Neural progenitor cell (in vitro differentiated cells): ENCODE data around the gene KDM2B. TPM values are rescaled to one million over a fixed set of nuclear protein-coding genes. Genes with fewer than 3 reads are reported as not detected.

Experiments used
- DNase-seq: peaks from one replicate; pipeline ENCODE4 v3.0.0-alpha.2; 2016; ENCODE audit warnings: low spot score
- H2AFZ ChIP-seq: fragments of 200-600 bp; sonication (generic); replicated peaks from 2 replicates; pipeline ENCODE4 v1.6.1; 2016; ENCODE audit warnings: antibody characterized with exemption
- H3F3A ChIP-seq: fragments of 200-600 bp; sonication (generic); 2 replicates; pipeline ENCODE4 v1.6.1; 2016; ENCODE audit warnings: antibody characterized with exemption, low read depth
- H3K27ac ChIP-seq: fragments of 200-600 bp; sonication (generic); 2 replicates; pipeline ENCODE4 v1.5.1; 2016; ENCODE audit warnings: mild to moderate bottlenecking
- H3K27me3 ChIP-seq: fragments of 200-600 bp; sonication (generic); 2 replicates; pipeline ENCODE4 v1.6.1; 2016; ENCODE audit warnings: mild to moderate bottlenecking, moderate library complexity
- H3K36me3 ChIP-seq: fragments of 200-600 bp; sonication (generic); 2 replicates; pipeline ENCODE4 v1.5.1; 2016
- H3K4me1 ChIP-seq: fragments of 200-600 bp; sonication (generic); 2 replicates; pipeline ENCODE4 v1.6.1; 2016; ENCODE audit warnings: mixed run types
- H3K4me2 ChIP-seq: fragments of 200-600 bp; sonication (generic); 2 replicates; pipeline ENCODE4 v1.6.1; 2016
- H3K4me3 ChIP-seq: fragments of 200-600 bp; sonication (generic); 2 replicates; pipeline ENCODE4 v1.5.1; 2016
- H3K79me2 ChIP-seq: fragments of 200-600 bp; sonication (generic); 2 replicates; pipeline ENCODE4 v1.6.1; 2016; ENCODE audit warnings: low read depth
- H3K9ac ChIP-seq: fragments of 200-600 bp; sonication (generic); 2 replicates; pipeline ENCODE4 v1.6.1; 2016
- H3K9me3 ChIP-seq: fragments of 200-600 bp; sonication (generic); 2 replicates; pipeline ENCODE4 v1.5.1; 2016; ENCODE audit warnings: low read depth
- H4K20me1 ChIP-seq: fragments of 200-600 bp; sonication (generic); 2 replicates; pipeline ENCODE4 v1.6.1; 2016; ENCODE audit warnings: low read depth
- H3K27ac Mint-ChIP-seq: 3 replicates; pipeline ENCODE4 v1.8.0; 2021; ENCODE audit warnings: mixed read lengths
- H3K27me3 Mint-ChIP-seq: 2 replicates; pipeline ENCODE4 v1.8.0; 2022; ENCODE audit warnings: low read depth, mild to moderate bottlenecking, inconsistent platforms, moderate library complexity, mixed read lengths; ENCODE audit not compliant: insufficient read depth
- H3K36me3 Mint-ChIP-seq: 3 replicates; pipeline ENCODE4 v1.8.0; 2021; ENCODE audit warnings: mixed read lengths
- H3K4me1 Mint-ChIP-seq: 3 replicates; pipeline ENCODE4 v1.8.0; 2021; ENCODE audit warnings: mixed read lengths
- H3K4me3 Mint-ChIP-seq: 3 replicates; pipeline ENCODE4 v1.8.0; 2021; ENCODE audit warnings: mild to moderate bottlenecking, moderate library complexity, mixed read lengths
- H3K9me3 Mint-ChIP-seq: 3 replicates; pipeline ENCODE4 v1.8.0; 2020; ENCODE audit warnings: mixed read lengths
- EZH2 ChIP-seq: fragments of 200-600 bp; sonication (generic); IDR thresholded peaks from 2 replicates; pipeline ENCODE4 v1.6.1; 2017; ENCODE audit warnings: antibody characterized with exemption, mild to moderate bottlenecking, moderate library complexity
- EZH2phosphoT487 ChIP-seq: fragments of 200-600 bp; sonication (generic); IDR thresholded peaks from 2 replicates; pipeline ENCODE4 v1.6.1; 2017; ENCODE audit warnings: antibody characterized with exemption
- total RNA-seq: library from RNA; depleted of rRNA; stranded (reverse); fragments of >200 nt; gene quantifications from 2 replicates; pipeline ENCODE4 v1.2.3, GENCODE V29; 2015; ENCODE audit warnings: low replicate concordance
- TF ChIP-seq, protein P1 (sequence below): fragments of 200-600 bp; sonication (generic); IDR thresholded peaks from 2 replicates; pipeline ENCODE4 v1.5.1; 2017; ENCODE audit warnings: antibody characterized with exemption, mild to moderate bottlenecking

KDM2B gene
- total RNA-seq, 1 donor from 2014 or later = 85.3 TPM

DNA sequence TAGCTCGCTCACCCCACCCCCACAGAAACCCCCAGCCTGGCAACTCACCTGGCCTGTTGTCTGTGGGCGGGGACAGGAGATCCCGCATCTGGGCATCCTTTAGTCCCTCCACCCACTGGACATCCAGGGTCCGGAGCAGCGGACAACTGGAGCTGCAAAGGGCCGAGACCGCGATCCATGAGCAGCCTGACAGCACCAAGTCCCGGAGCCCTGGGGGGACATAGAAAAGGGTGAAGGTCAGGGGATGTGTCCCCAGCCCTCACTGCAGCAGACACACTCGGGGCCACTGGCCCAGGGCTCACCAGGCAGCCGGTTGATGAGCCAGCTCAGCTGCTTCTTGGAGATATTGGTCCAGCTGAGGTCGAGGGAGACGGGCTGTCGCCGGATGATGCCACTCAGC is 140.1 kb downstream of the KDM2B start:
- Histone ChIP-seq H3K9me3 (no peaks in the 10 kb centered on the region), H2AFZ (no peak overlapping the region), H3K4me1 (no peaks in the 10 kb centered on the region), H3K4me2 (no peak overlapping the region), H3K4me3 (no peak overlapping the region), H3K27me3 (no peaks in the 10 kb centered on the region), H3K27ac (no peak overlapping the region), H3K9ac (no peak overlapping the region), H4K20me1 (peaks cover 26% of the 10 kb centered on the region), H3F3A (peaks cover 9% of the 10 kb centered on the region), H3K79me2 (no peaks in the 10 kb centered on the region), H3K36me3 (peaks cover 19% of the 10 kb centered on the region)
- Mint-ChIP-seq H3K4me1 (peaks cover 7% of the 10 kb centered on the region), H3K4me3 (no peak overlapping the region), H3K27ac (no peak overlapping the region), H3K36me3 (peaks cover 52% of the 10 kb centered on the region), H3K27me3 (peaks cover 6% of the 10 kb centered on the region), H3K9me3 (peaks cover 11% of the 10 kb centered on the region)
- TF ChIP-seq, protein P1, sequence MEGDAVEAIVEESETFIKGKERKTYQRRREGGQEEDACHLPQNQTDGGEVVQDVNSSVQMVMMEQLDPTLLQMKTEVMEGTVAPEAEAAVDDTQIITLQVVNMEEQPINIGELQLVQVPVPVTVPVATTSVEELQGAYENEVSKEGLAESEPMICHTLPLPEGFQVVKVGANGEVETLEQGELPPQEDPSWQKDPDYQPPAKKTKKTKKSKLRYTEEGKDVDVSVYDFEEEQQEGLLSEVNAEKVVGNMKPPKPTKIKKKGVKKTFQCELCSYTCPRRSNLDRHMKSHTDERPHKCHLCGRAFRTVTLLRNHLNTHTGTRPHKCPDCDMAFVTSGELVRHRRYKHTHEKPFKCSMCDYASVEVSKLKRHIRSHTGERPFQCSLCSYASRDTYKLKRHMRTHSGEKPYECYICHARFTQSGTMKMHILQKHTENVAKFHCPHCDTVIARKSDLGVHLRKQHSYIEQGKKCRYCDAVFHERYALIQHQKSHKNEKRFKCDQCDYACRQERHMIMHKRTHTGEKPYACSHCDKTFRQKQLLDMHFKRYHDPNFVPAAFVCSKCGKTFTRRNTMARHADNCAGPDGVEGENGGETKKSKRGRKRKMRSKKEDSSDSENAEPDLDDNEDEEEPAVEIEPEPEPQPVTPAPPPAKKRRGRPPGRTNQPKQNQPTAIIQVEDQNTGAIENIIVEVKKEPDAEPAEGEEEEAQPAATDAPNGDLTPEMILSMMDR = no peak
- TF ChIP-seq EZH2 (no peak), EZH2phosphoT487 (no peak)
- DNase-seq = no peak

DNA sequence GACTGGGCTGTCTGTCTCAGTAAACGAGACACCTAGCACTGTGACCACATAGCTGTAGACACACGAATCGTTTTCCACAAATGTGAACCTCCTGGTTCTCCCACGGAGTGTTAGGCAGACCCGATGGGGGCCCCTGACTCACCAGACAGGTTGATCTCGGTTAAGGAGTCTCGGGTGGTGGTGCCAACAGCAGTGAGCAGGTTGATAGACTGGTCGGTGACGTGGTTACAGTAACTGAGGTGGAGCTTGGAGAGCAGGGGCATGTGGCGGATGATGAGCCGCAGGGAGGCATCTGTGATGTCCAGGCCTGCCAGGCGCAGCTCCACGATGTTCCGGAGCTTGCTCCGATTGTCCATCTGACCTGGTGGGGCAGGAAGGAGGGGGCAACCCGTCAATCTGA is 141.1 kb downstream of the KDM2B start:
- Histone ChIP-seq H3K4me1 (no peaks in the 10 kb centered on the region), H4K20me1 (peaks cover 15% of the 10 kb centered on the region), H3F3A (peaks cover 9% of the 10 kb centered on the region), H3K4me3 (no peak overlapping the region), H3K9me3 (no peaks in the 10 kb centered on the region), H3K9ac (no peak overlapping the region), H3K36me3 (peaks cover 19% of the 10 kb centered on the region), H3K79me2 (no peaks in the 10 kb centered on the region), H3K27me3 (no peaks in the 10 kb centered on the region), H3K27ac (no peak overlapping the region), H3K4me2 (no peak overlapping the region), H2AFZ (no peak overlapping the region)
- Mint-ChIP-seq H3K9me3 (peaks cover 12% of the 10 kb centered on the region), H3K36me3 (peaks cover 61% of the 10 kb centered on the region), H3K27ac (no peak overlapping the region), H3K27me3 (peaks cover 6% of the 10 kb centered on the region), H3K4me1 (peaks cover 7% of the 10 kb centered on the region), H3K4me3 (no peak overlapping the region)
- TF ChIP-seq, protein P1 = no peak
- DNase-seq = no peak

DNA sequence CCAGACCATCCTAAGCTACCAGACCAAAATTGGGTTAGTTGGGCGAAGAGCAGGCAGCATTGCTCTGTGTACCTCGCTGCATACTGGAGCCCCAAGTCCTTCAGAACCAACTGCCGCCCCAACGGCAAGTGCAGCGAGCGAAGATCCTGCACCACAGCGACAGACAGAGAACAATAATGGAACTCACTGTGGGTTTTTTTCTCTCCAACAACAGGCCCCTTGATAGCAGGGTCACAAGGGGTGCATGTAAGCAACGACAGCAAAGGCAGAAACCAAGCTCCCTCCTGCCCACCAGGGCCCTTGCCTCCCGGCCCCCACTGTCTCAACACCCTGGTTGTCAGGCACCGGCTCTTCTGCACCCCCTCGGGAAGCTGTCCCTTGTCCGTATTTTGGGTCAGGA is 141.9 kb downstream of the KDM2B start:
- Histone ChIP-seq H3K9me3 (no peaks in the 10 kb centered on the region), H3K27me3 (no peaks in the 10 kb centered on the region), H4K20me1 (peaks cover 10% of the 10 kb centered on the region), H3K9ac (no peak overlapping the region), H3K4me1 (no peaks in the 10 kb centered on the region), H3K36me3 (peaks cover 19% of the 10 kb centered on the region), H3K4me2 (no peak overlapping the region), H3K4me3 (no peak overlapping the region), H3K79me2 (no peaks in the 10 kb centered on the region), H2AFZ (no peak overlapping the region), H3F3A (peaks cover 6% of the 10 kb centered on the region), H3K27ac (no peak overlapping the region)
- no peak overlapping the region for H3K27ac Mint-ChIP-seq
- no peak overlapping the region for H3K4me3 Mint-ChIP-seq
- H3K9me3 Mint-ChIP-seq = peaks cover 12% of the 10 kb centered on the region
- peaks cover 7% of the 10 kb centered on the region for H3K4me1 Mint-ChIP-seq
- peaks cover 6% of the 10 kb centered on the region for H3K27me3 Mint-ChIP-seq
- H3K36me3 Mint-ChIP-seq = peaks cover 57% of the 10 kb centered on the region
- TF ChIP-seq EZH2 (no peak), EZH2phosphoT487 (no peak)
- TF ChIP-seq, protein P1 = no peak
- no peak for DNase-seq
